Measurements from ENCODE around the gene TSHR.

- TF ChIP-seq MYC (IDR thresholded peaks at IDR 0.05; ENCODE audit: low read depth, low read length) (no peak), CTCF (IDR thresholded peaks at IDR 0.05; ENCODE audit: extremely low read depth in 1 of 2, insufficient read depth in 1 of 2, low read depth in 1 of 2, low read length in 2 of 2) (no peak), POLR2A (IDR thresholded peaks at IDR 0.05; ENCODE audit: low read depth, low read length) (no peak), POLR2AphosphoS5 (IDR thresholded peaks at IDR 0.05; ENCODE audit: insufficient read depth, low read depth, low read length) (no peak), JUN (IDR thresholded peaks at IDR 0.05; ENCODE audit: borderline replicate concordance, insufficient read depth, insufficient read length, low read depth) (no peak), MAX (IDR thresholded peaks at IDR 0.05; ENCODE audit: insufficient read depth, insufficient read length) (no peak), EZH2 (IDR thresholded peaks at IDR 0.05; ENCODE audit: borderline replicate concordance, low read depth, low read length, severe bottlenecking) (no peak)
Observed at GRCh38 chr14:80906946-80907345, 48.5 kb upstream of the TSHR start.
